AG09319 (cell line): ENCODE measurements around the gene ENTPD1.
"Not testable (repeated sequence)": the region's sequence is repeated elsewhere in the genome, so short reads cannot be mapped to it uniquely, and the experiment has no call there.

Experiments
- DNase-seq: peaks from one replicate; pipeline ENCODE4 v3.0.0-alpha.2; 2010; ENCODE audit warnings: low read depth; ENCODE audit errors: extremely low read depth
- TF ChIP-seq, protein P1 (sequence below): IDR thresholded peaks from 2 replicates; pipeline ENCODE4 v1.5.1; 2011; ENCODE audit warnings: low read depth, mild to moderate bottlenecking, inconsistent platforms, low read length, moderate library complexity

Gene ENTPD1

GRCh38 chr10:95728526-95728925 lies 27.4 kb upstream of the ENTPD1 start:
- no peak for DNase-seq
- TF ChIP-seq, protein P1, sequence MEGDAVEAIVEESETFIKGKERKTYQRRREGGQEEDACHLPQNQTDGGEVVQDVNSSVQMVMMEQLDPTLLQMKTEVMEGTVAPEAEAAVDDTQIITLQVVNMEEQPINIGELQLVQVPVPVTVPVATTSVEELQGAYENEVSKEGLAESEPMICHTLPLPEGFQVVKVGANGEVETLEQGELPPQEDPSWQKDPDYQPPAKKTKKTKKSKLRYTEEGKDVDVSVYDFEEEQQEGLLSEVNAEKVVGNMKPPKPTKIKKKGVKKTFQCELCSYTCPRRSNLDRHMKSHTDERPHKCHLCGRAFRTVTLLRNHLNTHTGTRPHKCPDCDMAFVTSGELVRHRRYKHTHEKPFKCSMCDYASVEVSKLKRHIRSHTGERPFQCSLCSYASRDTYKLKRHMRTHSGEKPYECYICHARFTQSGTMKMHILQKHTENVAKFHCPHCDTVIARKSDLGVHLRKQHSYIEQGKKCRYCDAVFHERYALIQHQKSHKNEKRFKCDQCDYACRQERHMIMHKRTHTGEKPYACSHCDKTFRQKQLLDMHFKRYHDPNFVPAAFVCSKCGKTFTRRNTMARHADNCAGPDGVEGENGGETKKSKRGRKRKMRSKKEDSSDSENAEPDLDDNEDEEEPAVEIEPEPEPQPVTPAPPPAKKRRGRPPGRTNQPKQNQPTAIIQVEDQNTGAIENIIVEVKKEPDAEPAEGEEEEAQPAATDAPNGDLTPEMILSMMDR = no peak

DNA sequence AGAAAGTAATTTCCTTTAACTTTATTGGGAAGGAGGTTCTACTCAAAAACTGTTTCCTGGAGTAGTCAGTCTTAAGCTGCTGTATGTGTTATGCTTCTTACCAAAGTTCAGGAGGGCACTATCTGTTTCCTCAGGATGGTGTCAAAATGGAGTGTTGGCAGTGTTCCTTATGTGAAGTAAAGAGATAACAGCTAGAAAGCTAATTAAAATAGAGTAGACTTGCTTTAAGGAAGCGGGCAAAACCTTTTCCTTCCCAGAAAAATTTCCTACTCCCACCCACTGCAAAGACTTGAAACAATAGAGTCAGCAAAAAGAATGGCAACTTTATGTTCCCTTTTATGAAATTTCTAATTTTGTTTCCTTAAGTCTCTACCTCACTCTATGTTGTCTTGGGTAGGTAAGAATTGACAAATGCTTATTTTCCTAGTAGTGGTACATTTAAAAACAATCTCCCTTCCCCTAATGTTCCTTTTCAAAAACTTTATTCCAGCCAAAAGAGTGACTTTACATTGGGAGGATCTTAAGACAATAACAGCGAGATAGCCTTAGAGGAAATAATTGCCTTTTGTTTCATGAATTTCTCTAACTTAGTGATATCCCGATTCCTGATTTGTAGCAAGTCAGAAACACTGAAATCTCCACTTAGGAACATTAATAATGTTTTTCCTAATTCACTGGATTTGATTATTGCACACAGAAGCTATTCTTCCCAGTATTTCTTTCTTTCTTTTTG lies 26.5 kb upstream of the ENTPD1 start:
- no peak for DNase-seq
- TF ChIP-seq, protein P1 = no peak

DNA sequence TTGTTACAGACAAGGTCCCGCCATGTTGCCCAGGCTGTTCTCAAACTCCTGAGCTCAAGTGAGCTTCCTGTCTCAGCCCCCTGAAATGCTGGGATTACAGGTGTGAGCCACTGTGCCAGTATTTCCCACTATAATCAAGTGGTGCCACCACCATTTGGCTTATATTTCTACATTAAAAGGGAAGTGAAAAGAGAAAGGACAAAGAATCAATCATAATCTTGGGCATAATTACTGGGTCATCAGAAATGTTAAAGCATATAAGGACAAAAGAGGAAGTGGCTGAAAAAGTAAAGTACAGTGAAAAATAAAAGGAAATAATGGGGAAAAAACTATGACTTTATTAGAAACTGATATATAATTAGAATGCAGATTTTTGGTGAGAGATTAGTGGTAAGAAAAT lies 25.7 kb upstream of the ENTPD1 start:
- TF ChIP-seq, protein P1 = no peak

GRCh38 chr10:95732907-95733306 lies 23.1 kb upstream of the ENTPD1 start:
- DNase-seq = not testable (repeated sequence)

More for the DNA sequence above, 25.7 kb upstream of the ENTPD1 start:
- no peak for DNase-seq

DNA sequence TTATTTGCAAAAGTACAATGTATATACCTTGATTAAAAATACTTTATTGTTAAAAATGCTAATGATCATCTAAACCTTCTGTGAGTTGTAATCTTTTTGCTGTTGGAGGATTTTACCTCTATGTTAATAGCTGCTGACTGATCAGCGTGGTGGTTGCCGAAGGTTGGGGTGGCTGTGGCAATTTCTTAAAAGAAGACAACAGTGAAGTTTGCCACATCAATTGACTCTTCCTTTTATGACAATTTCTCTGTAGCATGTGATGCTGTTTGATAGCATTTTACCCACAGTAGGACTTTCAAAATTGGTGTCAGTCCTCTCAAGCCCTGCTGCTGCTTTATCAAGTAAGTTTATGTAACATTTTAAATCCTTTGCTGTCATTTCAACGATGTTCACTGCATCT lies 16.9 kb upstream of the ENTPD1 start:
- TF ChIP-seq, protein P1 = no peak
- DNase-seq = no peak

GRCh38 chr10:95741807-95742467 lies 14.0 kb upstream of the ENTPD1 start:
- no peak for DNase-seq
- TF ChIP-seq, protein P1 = no peak

GRCh38 chr10:95742485-95742884 lies 13.5 kb upstream of the ENTPD1 start:
- TF ChIP-seq, protein P1 = no peak
- DNase-seq = no peak
